Medulla oblongata (tissue), 1 donor: ENCODE results near the gene PODXL2.
A peak's percentile ranks its signal among the peaks of the same experiment; 100 is the strongest.

Experiments
- DNase-seq: peaks from one replicate; pipeline ENCODE4 v3.0.0-alpha.2; 2015; ENCODE audit errors: extremely low spot score

Gene PODXL2

GRCh38 chr3:127707851-127708411, 78.9 kb downstream of the PODXL2 start:
- DNase-seq: no peak

DNA sequence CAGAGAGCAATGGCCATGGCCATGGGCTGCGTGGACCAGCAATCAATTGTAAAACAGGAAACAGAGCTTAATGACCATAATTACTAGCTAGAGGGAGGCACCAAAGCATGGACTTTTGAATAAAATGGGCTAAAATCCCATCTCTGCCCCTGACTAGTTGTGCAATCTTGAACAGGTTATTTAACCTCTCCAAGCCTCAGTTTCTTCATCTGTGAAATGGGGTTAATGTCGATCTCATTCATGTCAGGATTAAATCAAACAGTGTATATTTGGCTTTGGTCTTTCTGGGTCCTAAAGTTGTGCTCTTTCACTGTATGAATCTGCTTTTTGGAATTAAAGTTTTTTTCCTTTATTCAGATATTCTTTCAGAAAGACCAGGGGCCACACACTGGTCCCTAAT, 79.9 kb downstream of the PODXL2 start:
- DNase-seq: no peak

- no peak for DNase-seq
Observed at GRCh38 chr3:127709320-127710060, 80.5 kb downstream of the PODXL2 start.

- no peak for DNase-seq
Observed at GRCh38 chr3:127710155-127710941, 81.4 kb downstream of the PODXL2 start.

DNA sequence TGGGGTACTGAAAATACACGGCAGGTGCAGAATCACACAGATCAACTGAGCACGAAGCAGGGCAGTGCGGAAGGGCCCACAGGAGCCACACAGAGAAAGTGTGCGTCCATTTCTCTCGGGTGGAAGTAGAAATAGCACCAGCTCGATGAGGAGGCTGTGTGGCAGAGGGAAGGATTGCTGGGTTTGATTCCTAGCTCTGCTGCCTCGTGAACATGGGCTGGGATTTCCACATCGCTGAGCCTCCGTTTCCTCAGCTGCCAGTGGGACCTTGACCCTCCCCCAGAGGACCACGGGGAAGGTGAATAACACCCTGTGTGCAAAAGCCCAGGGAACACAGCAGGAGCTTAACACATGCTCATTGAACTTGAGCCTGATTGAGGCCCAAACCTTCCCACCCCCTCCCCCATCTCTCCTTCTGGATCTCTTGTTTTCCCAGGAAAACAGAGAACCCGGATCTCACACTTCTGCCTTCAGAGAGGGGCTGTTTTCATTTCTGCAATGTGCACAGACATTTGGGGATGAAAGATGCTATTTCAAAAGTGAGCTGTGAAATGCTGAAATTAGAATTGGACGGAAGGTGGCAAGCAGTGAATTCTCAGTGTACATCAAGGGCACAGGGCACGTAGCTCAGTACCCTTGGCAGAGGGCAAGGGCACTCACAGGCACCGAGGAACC, 82.2 kb downstream of the PODXL2 start:
- DNase-seq: no peak

GRCh38 chr3:127711896-127712295, 82.9 kb downstream of the PODXL2 start:
- DNase-seq: no peak

- no peak for DNase-seq
Observed at GRCh38 chr3:127712461-127712860, 83.5 kb downstream of the PODXL2 start.

- DNase-seq: no peak
Observed at GRCh38 chr3:127712881-127713771, 84.1 kb downstream of the PODXL2 start.

DNA sequence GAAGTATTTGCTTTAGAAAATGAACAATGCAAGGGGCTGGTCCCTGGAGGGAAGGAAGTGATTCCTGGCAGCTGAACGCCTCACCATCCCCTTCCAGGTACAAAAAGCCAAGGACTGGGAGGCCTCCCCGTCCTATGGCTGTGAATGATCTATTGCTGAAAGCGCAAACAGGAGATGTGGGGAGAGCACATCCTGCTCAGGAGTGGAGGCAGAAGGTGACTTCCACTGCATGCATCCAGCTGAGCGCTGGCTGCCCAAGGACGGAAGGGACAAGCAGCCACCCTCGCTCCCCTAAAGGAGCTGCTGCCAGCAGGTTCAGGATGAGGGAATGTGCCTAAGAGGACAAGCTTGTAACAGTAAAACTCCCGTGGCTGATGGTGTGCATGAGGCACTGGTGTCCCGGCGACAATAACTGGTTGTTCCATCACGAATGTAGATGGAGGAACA, 85.2 kb downstream of the PODXL2 start:
- no peak for DNase-seq

DNA sequence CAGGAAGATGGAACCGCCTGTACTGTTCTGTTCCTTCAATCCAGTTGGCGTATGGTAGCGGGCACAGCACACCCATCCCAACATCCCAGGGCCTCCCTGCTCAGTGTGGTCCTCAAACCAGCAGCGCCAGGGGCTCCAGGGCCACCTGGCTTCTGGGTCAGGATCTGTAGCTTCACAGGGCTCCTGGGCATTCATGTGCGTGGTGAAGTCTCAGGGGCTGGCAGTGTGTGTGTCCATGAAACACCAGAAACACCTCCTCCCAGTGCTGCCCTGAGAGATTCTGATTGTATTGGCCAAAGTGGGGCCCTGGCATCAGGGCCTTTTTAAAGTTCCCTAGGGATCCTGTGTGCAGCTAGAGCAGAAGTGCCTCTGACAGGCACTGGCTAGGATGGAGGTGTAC, 85.9 kb downstream of the PODXL2 start:
- DNase-seq: no peak

DNA sequence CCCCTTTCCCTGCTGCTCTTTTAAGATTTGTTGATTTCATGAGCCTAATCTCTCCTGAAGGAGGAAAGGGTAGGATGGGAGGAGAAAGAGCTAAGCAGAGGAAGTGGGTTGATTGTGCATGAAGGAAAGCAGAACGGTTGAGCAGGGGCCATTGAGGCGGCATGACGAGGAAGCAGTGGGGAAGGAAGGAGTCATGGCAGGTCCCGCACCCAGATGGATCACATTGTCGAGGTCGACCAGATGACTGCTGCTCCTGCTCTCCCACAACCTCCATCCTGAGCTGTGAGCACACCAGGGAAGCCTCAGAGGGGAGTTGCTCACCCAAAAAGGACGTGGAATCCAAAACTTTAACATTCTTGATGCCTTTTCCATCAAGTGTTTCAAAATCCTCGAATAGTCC, 86.5 kb downstream of the PODXL2 start:
- no peak for DNase-seq

GRCh38 chr3:127716384-127716783, 87.4 kb downstream of the PODXL2 start:
- DNase-seq: peak; percentile 29

GRCh38 chr3:127717357-127718244, 88.6 kb downstream of the PODXL2 start:
- DNase-seq: peak; percentile 33

DNA sequence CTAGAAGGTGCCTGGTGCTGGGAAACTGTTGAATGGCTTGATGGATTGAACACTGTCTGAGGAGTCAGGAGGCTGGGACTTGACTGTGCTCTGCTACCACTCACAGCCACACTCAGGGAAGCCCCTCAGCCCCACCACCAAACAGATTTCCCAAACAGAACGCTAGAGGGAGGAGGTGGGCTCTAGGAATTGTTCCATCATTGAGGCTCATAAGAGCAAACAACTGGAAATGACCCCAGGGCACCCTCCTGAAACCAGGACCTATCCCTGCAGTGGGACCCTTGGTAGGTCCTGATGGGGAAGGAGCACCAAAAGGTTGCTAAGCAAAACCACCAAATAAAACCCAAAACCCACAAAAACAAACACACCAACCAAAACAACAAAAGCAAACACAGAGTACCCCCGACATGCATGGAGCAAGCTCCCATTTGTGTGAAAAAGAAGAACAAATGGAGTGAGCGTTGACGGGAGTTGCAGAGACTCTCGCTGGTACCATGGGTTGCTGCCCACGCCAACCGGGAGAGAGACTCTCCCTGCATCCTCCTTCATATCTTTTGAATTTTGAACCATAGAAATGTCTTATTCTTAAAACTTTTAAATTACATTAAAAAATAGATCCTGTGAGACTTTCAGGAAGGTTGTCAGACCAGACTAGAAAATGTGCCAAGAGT, 89.4 kb downstream of the PODXL2 start:
- DNase-seq: no peak

GRCh38 chr3:127718916-127719290, 89.9 kb downstream of the PODXL2 start:
- DNase-seq: no peak

GRCh38 chr3:127719369-127719768, 90.4 kb downstream of the PODXL2 start:
- DNase-seq: no peak

DNA sequence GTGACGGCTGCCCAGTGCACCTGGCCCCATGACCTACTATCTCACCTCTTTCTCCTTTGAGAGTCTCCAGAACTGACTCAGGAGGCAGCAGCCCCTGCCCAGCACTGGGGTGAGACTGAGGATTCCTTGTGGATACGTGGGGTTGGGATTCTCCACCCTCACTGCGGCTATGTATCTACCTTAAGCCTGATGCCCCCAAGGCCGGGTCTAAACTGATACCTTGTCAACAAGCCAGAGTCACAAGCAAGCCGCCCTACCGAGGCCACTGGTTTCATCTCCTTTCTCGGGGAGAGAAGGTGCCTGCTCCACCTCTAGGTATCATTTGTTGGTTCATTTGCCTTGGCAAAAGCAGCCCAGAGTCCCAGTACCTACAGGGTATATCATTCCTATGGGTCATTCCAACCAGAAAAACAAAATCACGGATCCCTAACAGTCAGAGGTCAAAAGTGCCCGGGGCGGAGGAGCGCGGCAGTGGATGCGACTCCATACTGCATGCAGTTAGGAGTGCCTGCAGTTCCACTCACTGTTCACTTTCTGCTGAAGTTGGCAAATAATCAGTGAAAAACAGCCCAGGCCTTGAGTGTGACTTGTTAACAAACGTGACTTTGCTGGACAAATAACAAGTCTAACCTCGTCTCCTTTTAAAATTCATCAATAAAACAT, 91.3 kb downstream of the PODXL2 start:
- DNase-seq: no peak

DNA sequence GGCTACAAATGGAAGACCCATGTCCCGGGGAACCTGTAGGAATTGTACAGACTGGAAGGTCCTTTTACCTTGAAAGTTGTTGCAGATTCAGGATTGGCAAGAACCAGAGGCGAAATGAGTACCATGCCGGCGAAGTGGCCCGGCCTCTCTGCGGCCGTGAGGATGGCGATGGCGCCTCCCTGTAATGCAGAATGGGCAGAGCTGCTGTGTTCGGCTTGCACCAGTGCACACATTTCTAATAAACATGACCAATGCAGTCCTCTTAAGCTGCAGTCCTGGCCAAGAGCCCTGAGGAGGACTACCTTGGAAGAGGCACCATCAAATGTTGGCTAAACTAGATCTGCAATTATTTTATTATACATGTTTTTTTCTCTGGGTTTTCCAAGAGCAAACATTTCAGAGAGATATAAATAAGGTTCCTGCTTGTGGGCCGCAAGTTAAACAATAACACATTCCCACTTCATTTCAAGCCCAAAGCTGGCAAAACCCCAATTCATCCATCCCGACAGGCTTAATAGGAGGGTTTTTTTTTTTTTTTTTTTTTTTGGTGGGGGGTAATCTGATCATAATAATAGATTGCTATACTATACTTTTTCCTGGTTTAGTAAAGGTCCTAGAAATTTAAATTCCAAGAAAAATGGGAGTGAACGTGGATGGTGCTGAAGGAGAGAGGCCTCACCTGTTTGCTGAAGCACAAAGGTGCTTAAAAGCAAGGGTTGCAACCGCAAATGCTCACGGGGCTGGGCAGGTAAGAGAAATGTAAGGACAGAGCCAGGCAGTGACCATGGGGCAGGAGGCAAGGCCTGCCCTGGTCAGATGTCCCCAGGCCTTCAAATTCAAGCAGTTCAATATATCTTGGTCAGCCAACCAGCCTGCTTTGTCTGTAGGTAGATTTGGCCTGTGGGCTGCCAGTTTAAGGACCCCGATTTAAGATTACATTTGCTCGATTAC, 92.3 kb downstream of the PODXL2 start:
- DNase-seq: no peak
